ENCODE results near the gene ASB18.

ASB18 gene

DNA sequence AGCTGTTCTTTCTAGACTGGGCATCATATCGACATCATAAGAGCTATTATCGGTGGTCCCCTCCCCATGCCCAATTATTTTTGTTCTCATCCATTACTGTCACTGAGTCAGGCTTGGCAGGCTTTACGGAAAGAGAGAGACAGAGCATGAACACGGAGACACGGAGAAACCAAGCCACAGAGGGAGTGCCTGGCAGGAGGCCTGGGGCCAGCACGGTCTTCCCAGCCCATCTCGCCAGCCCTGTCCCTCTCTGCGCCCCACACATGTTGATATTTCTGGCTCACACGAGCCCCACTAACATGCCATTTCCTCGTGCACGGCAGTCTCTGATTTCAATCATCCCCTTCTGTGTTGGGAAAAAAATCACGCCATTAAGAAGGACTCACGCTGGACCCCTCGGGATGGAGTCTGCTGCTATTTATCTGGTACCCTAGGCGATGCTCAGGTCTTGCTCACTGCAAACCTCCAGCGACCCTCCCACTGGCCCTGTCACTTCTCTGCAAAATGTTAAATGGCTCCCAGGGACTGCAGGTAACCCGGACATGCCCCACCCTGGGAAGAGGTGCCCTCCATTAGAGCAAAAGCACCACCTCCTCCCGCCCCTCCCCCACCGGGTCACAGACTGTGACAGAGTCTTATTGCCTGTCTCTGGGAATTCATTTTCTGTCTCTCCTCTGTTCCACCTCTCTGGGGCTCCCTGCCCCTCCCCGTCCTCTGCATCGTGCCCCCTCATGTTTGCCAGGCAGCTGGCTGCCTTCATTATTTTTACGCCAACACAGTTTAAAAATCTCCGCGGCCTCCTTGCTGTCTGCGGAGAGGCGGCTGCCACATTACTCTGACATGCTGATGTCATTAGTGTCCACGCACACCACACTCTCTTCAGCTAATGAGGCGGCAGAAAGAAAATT is 55.9 kb downstream of the ASB18 start:
- Histone ChIP-seq H3K9me2 (ENCODE audit: low read depth, low read length) (no peaks in the 10 kb centered on the region), H3K36me3 (ENCODE audit: insufficient read depth, low read length) (no peaks in the 10 kb centered on the region), H3K4me1 (ENCODE audit: insufficient read depth, low read length, severe bottlenecking) (no peaks in the 10 kb centered on the region), H3F3A (ENCODE audit: insufficient read depth, low read length) (no peaks in the 10 kb centered on the region), H4K20me1 (ENCODE audit: insufficient read depth, low read length) (no peaks in the 10 kb centered on the region), H3K9me3 (ENCODE audit: low read length) (no peaks in the 10 kb centered on the region), H3K27ac (ENCODE audit: low read depth, low read length, poor library complexity, severe bottlenecking) (no peak overlapping the region), H3K4me3 (ENCODE audit: low read depth, low read length, poor library complexity, severe bottlenecking) (no peak overlapping the region), H3K4me2 (ENCODE audit: low read length) (no peak overlapping the region), H2AFZ (ENCODE audit: low read length) (no peak overlapping the region), H3K9ac (ENCODE audit: low read length) (no peak overlapping the region), H3K27me3 (ENCODE audit: insufficient read depth, low read length) (no peaks in the 10 kb centered on the region), H3K79me2 (ENCODE audit: insufficient read depth, low read length) (no peaks in the 10 kb centered on the region)
- no peak for TF ChIP-seq EZH2 (IDR thresholded peaks at IDR 0.05; ENCODE audit: borderline replicate concordance, low read length)
- TF ChIP-seq, protein P1, sequence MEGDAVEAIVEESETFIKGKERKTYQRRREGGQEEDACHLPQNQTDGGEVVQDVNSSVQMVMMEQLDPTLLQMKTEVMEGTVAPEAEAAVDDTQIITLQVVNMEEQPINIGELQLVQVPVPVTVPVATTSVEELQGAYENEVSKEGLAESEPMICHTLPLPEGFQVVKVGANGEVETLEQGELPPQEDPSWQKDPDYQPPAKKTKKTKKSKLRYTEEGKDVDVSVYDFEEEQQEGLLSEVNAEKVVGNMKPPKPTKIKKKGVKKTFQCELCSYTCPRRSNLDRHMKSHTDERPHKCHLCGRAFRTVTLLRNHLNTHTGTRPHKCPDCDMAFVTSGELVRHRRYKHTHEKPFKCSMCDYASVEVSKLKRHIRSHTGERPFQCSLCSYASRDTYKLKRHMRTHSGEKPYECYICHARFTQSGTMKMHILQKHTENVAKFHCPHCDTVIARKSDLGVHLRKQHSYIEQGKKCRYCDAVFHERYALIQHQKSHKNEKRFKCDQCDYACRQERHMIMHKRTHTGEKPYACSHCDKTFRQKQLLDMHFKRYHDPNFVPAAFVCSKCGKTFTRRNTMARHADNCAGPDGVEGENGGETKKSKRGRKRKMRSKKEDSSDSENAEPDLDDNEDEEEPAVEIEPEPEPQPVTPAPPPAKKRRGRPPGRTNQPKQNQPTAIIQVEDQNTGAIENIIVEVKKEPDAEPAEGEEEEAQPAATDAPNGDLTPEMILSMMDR (IDR thresholded peaks at IDR 0.05; ENCODE audit: low read length) = no peak

DNA sequence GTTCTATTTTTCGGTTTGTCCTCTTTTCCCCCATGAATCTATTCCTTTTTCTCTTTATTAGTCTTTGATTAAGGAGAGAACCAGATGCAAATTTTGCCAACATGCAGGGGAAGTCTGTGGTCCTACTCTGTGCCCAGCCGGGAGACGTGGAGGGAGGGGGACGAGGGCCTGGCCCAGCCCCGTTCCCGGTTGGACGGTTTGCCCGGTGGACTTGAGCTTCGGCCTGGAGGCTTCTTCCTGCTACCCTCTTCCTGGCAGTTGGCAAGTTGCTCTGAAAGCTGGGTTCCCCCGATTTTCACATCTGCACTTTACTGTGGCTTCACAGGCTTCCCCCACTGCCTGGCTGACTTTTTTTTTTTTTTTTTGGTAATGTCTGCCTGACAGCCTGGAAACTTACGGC is 56.7 kb downstream of the ASB18 start:
- no peaks in the 10 kb centered on the region for H3K9me3 ChIP-seq (ENCODE audit: low read length)
- no peak overlapping the region for H3K4me2 ChIP-seq (ENCODE audit: low read length)
- no peaks in the 10 kb centered on the region for H3K36me3 ChIP-seq (ENCODE audit: insufficient read depth, low read length)
- H3K4me1 ChIP-seq (ENCODE audit: insufficient read depth, low read length, severe bottlenecking) = no peaks in the 10 kb centered on the region
- TF ChIP-seq, protein P1 (IDR thresholded peaks at IDR 0.05; ENCODE audit: low read length) = no peak
- no peak for TF ChIP-seq EZH2 (IDR thresholded peaks at IDR 0.05; ENCODE audit: borderline replicate concordance, low read length)
- no peaks in the 10 kb centered on the region for H3F3A ChIP-seq (ENCODE audit: insufficient read depth, low read length)
- no peak overlapping the region for H3K9ac ChIP-seq (ENCODE audit: low read length)
- no peaks in the 10 kb centered on the region for H3K27me3 ChIP-seq (ENCODE audit: insufficient read depth, low read length)
- H3K27ac ChIP-seq (ENCODE audit: low read depth, low read length, poor library complexity, severe bottlenecking) = no peak overlapping the region
- H3K4me3 ChIP-seq (ENCODE audit: low read depth, low read length, poor library complexity, severe bottlenecking) = no peak overlapping the region
- no peaks in the 10 kb centered on the region for H3K9me2 ChIP-seq (ENCODE audit: low read depth, low read length)
- H4K20me1 ChIP-seq (ENCODE audit: insufficient read depth, low read length) = no peaks in the 10 kb centered on the region
- H3K79me2 ChIP-seq (ENCODE audit: insufficient read depth, low read length) = no peaks in the 10 kb centered on the region
- H2AFZ ChIP-seq (ENCODE audit: low read length) = no peak overlapping the region

DNA sequence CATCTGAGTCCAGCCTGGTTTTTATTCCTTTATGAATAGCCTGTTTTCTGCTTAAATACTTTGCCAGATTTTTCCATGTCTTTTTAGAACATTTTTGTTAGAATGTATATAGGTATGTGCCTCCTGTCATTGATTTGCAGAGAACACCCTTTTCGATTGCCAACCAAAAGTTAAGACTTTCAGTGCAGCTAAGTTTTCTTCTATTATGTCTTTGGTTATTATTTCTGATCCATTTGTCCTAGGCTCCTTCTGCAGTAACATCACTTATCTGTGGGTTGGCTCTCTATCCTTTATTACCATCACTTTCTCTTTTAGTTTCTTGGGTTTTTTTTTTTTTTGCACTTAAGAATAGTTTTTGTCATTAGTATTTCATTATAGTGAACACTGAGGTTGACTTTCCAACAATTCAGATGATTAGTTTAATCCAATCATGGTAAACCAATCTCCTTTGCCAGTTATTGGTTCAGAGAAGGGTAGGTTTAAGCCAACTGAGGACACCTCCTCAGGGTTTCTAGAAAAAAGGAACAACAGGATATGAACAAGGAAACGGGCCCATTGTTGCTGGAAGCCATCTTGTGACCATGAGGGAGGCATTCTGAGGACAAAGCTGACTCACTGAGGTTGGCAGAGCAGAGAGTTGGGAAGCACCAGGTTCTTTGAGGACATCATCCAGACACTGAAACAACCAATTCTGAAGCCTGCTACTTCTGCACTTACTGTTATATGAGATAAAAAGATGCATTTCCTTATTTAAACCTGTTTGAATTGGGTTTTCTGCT is 58.1 kb downstream of the ASB18 start:
- no peaks in the 10 kb centered on the region for H3K79me2 ChIP-seq (ENCODE audit: insufficient read depth, low read length)
- no peaks in the 10 kb centered on the region for H3K9me2 ChIP-seq (ENCODE audit: low read depth, low read length)
- H3K4me2 ChIP-seq (ENCODE audit: low read length) = no peak overlapping the region
- no peak overlapping the region for H3K9ac ChIP-seq (ENCODE audit: low read length)
- no peaks in the 10 kb centered on the region for H3K36me3 ChIP-seq (ENCODE audit: insufficient read depth, low read length)
- H3K27ac ChIP-seq (ENCODE audit: low read depth, low read length, poor library complexity, severe bottlenecking) = no peak overlapping the region
- no peak for TF ChIP-seq EZH2 (IDR thresholded peaks at IDR 0.05; ENCODE audit: borderline replicate concordance, low read length)
- TF ChIP-seq, protein P1 (IDR thresholded peaks at IDR 0.05; ENCODE audit: low read length) = no peak
- H4K20me1 ChIP-seq (ENCODE audit: insufficient read depth, low read length) = no peaks in the 10 kb centered on the region
- H3K27me3 ChIP-seq (ENCODE audit: insufficient read depth, low read length) = no peaks in the 10 kb centered on the region
- no peaks in the 10 kb centered on the region for H3K4me1 ChIP-seq (ENCODE audit: insufficient read depth, low read length, severe bottlenecking)
- no peaks in the 10 kb centered on the region for H3F3A ChIP-seq (ENCODE audit: insufficient read depth, low read length)
- H2AFZ ChIP-seq (ENCODE audit: low read length) = no peak overlapping the region
- H3K4me3 ChIP-seq (ENCODE audit: low read depth, low read length, poor library complexity, severe bottlenecking) = no peak overlapping the region
- H3K9me3 ChIP-seq (ENCODE audit: low read length) = no peaks in the 10 kb centered on the region

Measured in OCI-LY1 (cell line).